ENCODE measurements around the gene ZNF124. TPM values are rescaled to one million over a fixed set of nuclear protein-coding genes. Genes with fewer than 3 reads are reported as not detected.
"Not testable (repeated sequence)": the region's sequence is repeated elsewhere in the genome, so short reads cannot be mapped to it uniquely, and the experiment has no call there.

The ZNF124 gene
- polyA plus RNA-seq (2011; rRNA removed) (6.4 and 6.5 TPM in 2 replicates), polyA plus RNA-seq (2017; fragmentation: RNase III; extraction: RNeasy Plus Mini Kit Qiagen cat#74134 plus additional on column Dnase treatment) (4.4 to 5.5 TPM (median 5.3 TPM) in 3 replicates), polyA minus RNA-seq (2011; rRNA and poly(A)+ RNA removed) (15.0 and 15.1 TPM in 2 replicates)
- 2.8 and 3.2 TPM in 2 replicates for polyA plus RNA-seq (2012; cell fraction: cytosol; rRNA removed)
- polyA plus RNA-seq (2012; cell fraction: nucleus; rRNA removed): 3.1 and 4.6 TPM in 2 replicates

- DNase-seq (ENCODE audit: low read depth in 1 of 2, low spot score in 1 of 2); POLR2A ChIA-PET; CTCF ChIA-PET; H3K4me1 ChIP-seq; FAIRE-seq; H3K27ac ChIP-seq; H3K4me3 ChIP-seq: not testable (repeated sequence)
- 0 out of 3 replicates have a peak within 1 kb of the TSS, but pooled peaks have one; percentile 6 for H3K4me2 ChIP-seq
- peak; percentile 97 to 99 for ATAC-seq
- 58% methylated on average over 3 of the region's 28 CpGs for WGBS (ENCODE audit: missing lambda C conversion rate)
- H3K9me3 ChIP-seq: peaks cover 52% of the 10 kb centered on the region
Observed at GRCh38 chr1:247171875-247172563, at the start of gene ZNF124. Gene ZNF124 (minus strand): TSS chr1:247172020. CDS start chr1:247171877, 143 bp downstream.

- H3K27ac ChIP-seq; H3K4me3 ChIP-seq; POLR2A ChIA-PET; H3K9me3 ChIP-seq; ATAC-seq; FAIRE-seq; CTCF ChIA-PET; H3K4me1 ChIP-seq; DNase-seq (ENCODE audit: low read depth in 1 of 2, low spot score in 1 of 2); H3K4me2 ChIP-seq: not testable (repeated sequence)
- WGBS (ENCODE audit: missing lambda C conversion rate): 82% methylated on average over 10 of the region's 30 CpGs
Observed at GRCh38 chr1:247220280-247220679, 48.5 kb upstream of the ZNF124 start.

- no peak overlapping the region for H3K4me2 ChIP-seq
- H3K9me3 ChIP-seq: peaks cover 7% of the 10 kb centered on the region; the same call in 2 of the 3 replicates
- CTCF ChIA-PET: no interaction called here
- FAIRE-seq (no peak), DNase-seq (ENCODE audit: low read depth in 1 of 2, low spot score in 1 of 2) (no peak), ATAC-seq (no peak)
- POLR2A ChIA-PET: no interaction called here
- H3K4me1 ChIP-seq: no peaks in the 10 kb centered on the region
- H3K4me3 ChIP-seq: no peak overlapping the region
- H3K27ac ChIP-seq: no peak overlapping the region
- 18% methylated on average over 6 of the region's 6 CpGs for WGBS (ENCODE audit: missing lambda C conversion rate)
- TF ChIP-seq KDM1A (IDR thresholded peaks at IDR 0.05; ENCODE audit: low read depth) (no peak), HES2 (IDR thresholded peaks at IDR 0.05) (no peak), ZC3H11A (IDR thresholded peaks at IDR 0.05) (no peak), ZSCAN20 (CRISPR knock-in tag; IDR thresholded peaks at IDR 0.05) (no peak), CBX8 (IDR thresholded peaks at IDR 0.05) (no peak), SREBF2 (IDR thresholded peaks at IDR 0.05) (no peak), PHF8 (IDR thresholded peaks at IDR 0.05; ENCODE audit: borderline replicate concordance, low read depth) (no peak), HOXB5 (CRISPR knock-in tag; IDR thresholded peaks at IDR 0.05) (no peak), ZNF302 (CRISPR knock-in tag; IDR thresholded peaks at IDR 0.05) (no peak), NR3C1 (IDR thresholded peaks at IDR 0.05) (no peak), FOSB (CRISPR knock-in tag; IDR thresholded peaks at IDR 0.05) (no peak), MYC (IDR thresholded peaks at IDR 0.05; ENCODE audit: borderline replicate concordance, low read length) (no peak), MAX (IDR thresholded peaks at IDR 0.05) (no peak), E2F6 (IDR thresholded peaks at IDR 0.05; ENCODE audit: borderline replicate concordance, low read depth) (no peak), NFE2L2 (conservative IDR thresholded peaks at IDR 0.05; ENCODE audit: low read length) (no peak), RARB (CRISPR knock-in tag; IDR thresholded peaks at IDR 0.05) (no peak)
Observed at GRCh38 chr1:247218121-247218651, 46.4 kb upstream of the ZNF124 start.

GRCh38 chr1:247216261-247216660 is 44.4 kb upstream of the ZNF124 start:
- DNase-seq (ENCODE audit: low read depth in 1 of 2, low spot score in 1 of 2): no peak
- FAIRE-seq: no peak
- ChIA-PET CTCF (no interaction called here), POLR2A (no interaction called here)
- ATAC-seq: no peak
- Histone ChIP-seq H3K4me1 (no peaks in the 10 kb centered on the region), H3K4me2 (no peak overlapping the region), H3K4me3 (no peak overlapping the region), H3K27ac (no peak overlapping the region), H3K9me3 (peaks cover 14% of the 10 kb centered on the region; the same call in 2 of the 3 replicates)
- 29% methylated on average over 3 of the region's 3 CpGs for WGBS (ENCODE audit: missing lambda C conversion rate)
- TF ChIP-seq POLR2A (IDR thresholded peaks at IDR 0.05; ENCODE audit: low read length) (no peak), HES2 (IDR thresholded peaks at IDR 0.05) (no peak), GATA3 (IDR thresholded peaks at IDR 0.05; ENCODE audit: borderline replicate concordance) (no peak), ELK1 (IDR thresholded peaks at IDR 0.05; ENCODE audit: low read depth, low read length) (no peak), KDM5A (IDR thresholded peaks at IDR 0.05) (no peak)
